Heart left ventricle (tissue), 16 donors: Measurements from ENCODE around the gene EARS2. TPM values are rescaled to one million over a fixed set of nuclear protein-coding genes. Genes with fewer than 3 reads are reported as not detected.

ENCODE experiments used
- ATAC-seq, 4 donors: fragments of 200-7000 bp; cut with Tn5 transposase; one replicate each; pipeline ENCODE4 v1.9.1; 2020 to 2022; ENCODE audit warnings: moderate library complexity in 4 of 4, mild to moderate bottlenecking in 3 of 4, moderate number of reproducible peaks in 1 of 4
- DNase-seq, 5 donors: peaks; one replicate each; pipeline ENCODE4 v3.0.0-alpha.2; 2020
- H3K27ac ChIP-seq, 12 donors: fragments of 200-600 bp; sonication (generic) in 4 of 12; one replicate each; pipeline versions ENCODE4 v1.5.0 to v1.8.0; 2016 to 2022; ENCODE audit warnings: mild to moderate bottlenecking in 2 of 12
- H3K27me3 ChIP-seq, 9 donors: fragments of 200-600 bp; sonication (generic) in 2 of 9; one replicate each; pipeline versions ENCODE4 v1.5.1 to v1.8.0; 2016 to 2022; ENCODE audit warnings: mild to moderate bottlenecking in 3 of 9
- H3K36me3 ChIP-seq, 9 donors: fragments of 200-600 bp; sonication (generic) in 2 of 9; one replicate each; pipeline versions ENCODE4 v1.5.0 to v1.8.0; 2018 to 2022; ENCODE audit warnings: mild to moderate bottlenecking in 2 of 9
- H3K4me1 ChIP-seq, 12 donors: fragments of 200-600 bp; sonication (generic) in 4 of 12; one replicate each; pipeline versions ENCODE4 v1.5.0 to v1.8.0; 2016 to 2022; ENCODE audit warnings: mild to moderate bottlenecking in 3 of 12
- H3K4me3 ChIP-seq, 12 donors: fragments of 200-600 bp; sonication (generic) in 4 of 12; one replicate each; pipeline versions ENCODE4 v1.5.0 to v1.8.0; 2017 to 2022; ENCODE audit warnings: mild to moderate bottlenecking in 9 of 12, moderate library complexity in 4 of 12
- H3K9me3 ChIP-seq, 12 donors: fragments of 200-600 bp; sonication (generic) in 4 of 12; one replicate each; pipeline versions ENCODE4 v1.5.0 to v1.8.0; 2016 to 2022; ENCODE audit warnings: mild to moderate bottlenecking in 1 of 12
- CTCF ChIP-seq, 12 donors: fragments of 200-600 bp; sonication (generic) in 4 of 12; IDR thresholded peaks; one replicate each; pipeline versions ENCODE4 v1.5.0 to v1.8.0; 2018 to 2022; ENCODE audit warnings: antibody characterized with exemption in 12 of 12, mild to moderate bottlenecking in 5 of 12
- POLR2A ChIP-seq, 2 donors: fragments of 450-650 bp; IDR thresholded peaks; one replicate each; pipeline ENCODE4 v1.6.1; 2017; ENCODE audit warnings: antibody characterized with exemption in 2 of 2, mild to moderate bottlenecking in 2 of 2, moderate library complexity in 2 of 2
- WGBS, 4 donors: extraction: QIAGEN DNeasy Blood & Tissue Kit in 2 of 4; methylation state at CpG; one replicate each; pipeline versions ENCODE4 v1.1.5 to v1.1.7; 2013 to 2018; 5-methylcytosine and 5-hydroxymethylcytosine counted together
- intact Hi-C, 10 donors: fragments of 100-400 bp; cut with DNase I; formaldehyde crosslinking; loops; one replicate each; pipeline versions ENCODE4 v1.11.1 to v1.14.2; 2022
- polyA plus RNA-seq, 2 donors: library from polyadenylated mRNA; stranded (reverse); fragments of 200-250 nt; gene quantifications; one replicate each; pipeline ENCODE4 v1.2.3, GENCODE V29; 2013
- total RNA-seq, 9 donors: library from RNA; depleted of rRNA in 2 of 9; stranded (reverse); fragments of >200 nt in 2 of 9; fragmentation: NEBNext Ultra II Directional in 3 of 9; extraction: Animal tissue kit (Norgen Biotek cat#: 25700) in 3 of 9; gene quantifications; one replicate each; pipeline versions ENCODE4 v1.1.0 to v1.2.4, GENCODE V29; 2016 to 2023
- donor health status: ischemic (EF 13 %, LVEDD 7.1; RV severe dilation, severe dysfunction).
- donor health status: healthy with polysubstance abuse.
- donor health status: DM: no; HTN: yes; CAD: no.
- donor health status: DM: no; HTN: no; CAD: no.
- donor health status: ischemic (EF 25% LVEDD 6.9; RV normal size, moderate dysfunction).
- donor health status: ischemic (EF 25% LVEDD 5.7; RV mildly dilated, moderate dysfunction).
- donor health status: healthy.
- donor health status: DM: yes; HTN: yes; CAD: no.
- donor health status: ischemic (EF 35%, LVEDD 5.7; RV mildly dilated, moderate dysfunction).
- donor health status: nonischemic (EF 11% LVEDD 7.7; RV severe dilation, severe dysfunction).
- donor health status: DM: yes; HTN: yes; CAD: no.
- donor health status: PGD.
- donor health status: ischemic (EF 29% LVEDD 5.4; RV normal size, mild dysfunction).
- donor health status: nonischemic (EF 23%, LVEDD 6.1; RV moderate dilation, normal function).

EARS2 gene
- total and polyA plus RNA-seq, 11 donors, result 12.2 to 37.0 (median 21.5) TPM

GRCh38 chr16:23534868-23535860, 22.0 kb downstream of the EARS2 start:
- no peaks in the 10 kb centered on the region for H3K4me1 ChIP-seq
- H3K36me3 ChIP-seq, result peaks cover 0 to 89% (median 74%) of the 10 kb centered on the region in 9 donors
- H3K9me3 ChIP-seq, result no peaks in the 10 kb centered on the region
- H3K27ac ChIP-seq, result no peak overlapping the region
- ATAC-seq (no peak), DNase-seq (no peak)
- 93 to 96% (median 95%) methylated on average over 15 to 19 of the region's 19 CpGs for WGBS, 4 donors
- TF ChIP-seq POLR2A (IDR thresholded peaks at IDR 0.05) (no peak), CTCF (IDR thresholded peaks at IDR 0.05) (no peak)
- intact Hi-C loops, result no loop called here
- H3K4me3 ChIP-seq, result no peak overlapping the region
- no peaks in the 10 kb centered on the region for H3K27me3 ChIP-seq

DNA sequence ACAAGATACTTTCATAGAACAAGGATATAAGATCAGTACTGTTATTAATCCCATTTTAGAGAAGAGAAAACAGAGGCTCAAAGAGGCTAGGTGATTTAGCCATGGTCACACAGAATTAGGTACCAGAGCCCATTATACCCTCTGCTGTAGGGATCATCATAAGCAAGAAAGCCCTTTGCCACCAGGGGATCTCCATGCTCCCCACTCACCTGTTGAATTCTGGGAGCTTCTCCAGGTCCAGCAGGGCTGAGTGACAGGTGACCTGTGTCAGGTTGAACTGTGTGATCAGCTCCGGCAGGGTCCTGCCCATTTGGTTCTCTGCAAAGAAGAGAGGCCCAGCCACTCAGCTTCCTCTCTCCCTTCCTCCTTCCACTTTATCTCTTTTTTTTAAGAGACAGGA, 24.7 kb downstream of the EARS2 start:
- H3K9me3 ChIP-seq, result no peaks in the 10 kb centered on the region
- WGBS, 4 donors, result 88 to 100% (median 100%) methylated on average over 1 of the region's 1 CpG
- H3K27me3 ChIP-seq, result no peaks in the 10 kb centered on the region
- ATAC-seq (no peak), DNase-seq (no peak)
- peaks cover 2 to 92% (median 82%) of the 10 kb centered on the region in 9 donors for H3K36me3 ChIP-seq
- TF ChIP-seq POLR2A (IDR thresholded peaks at IDR 0.05), result no peak
- TF ChIP-seq CTCF (IDR thresholded peaks at IDR 0.05), result no peak
- peaks cover 0 to 8% (median 0%) of the 10 kb centered on the region in 12 donors for H3K4me1 ChIP-seq
- no peak overlapping the region for H3K27ac ChIP-seq
- intact Hi-C loops, result no loop called here
- H3K4me3 ChIP-seq, result no peak overlapping the region

GRCh38 chr16:23530062-23530461, 27.1 kb downstream of the EARS2 start:
- intact Hi-C loops, result no loop called here
- TF ChIP-seq POLR2A (IDR thresholded peaks at IDR 0.05) (no peak), CTCF (IDR thresholded peaks at IDR 0.05) (no peak)
- 92 to 94% (median 92%) methylated on average over 5 of the region's 5 CpGs for WGBS, 4 donors

DNA sequence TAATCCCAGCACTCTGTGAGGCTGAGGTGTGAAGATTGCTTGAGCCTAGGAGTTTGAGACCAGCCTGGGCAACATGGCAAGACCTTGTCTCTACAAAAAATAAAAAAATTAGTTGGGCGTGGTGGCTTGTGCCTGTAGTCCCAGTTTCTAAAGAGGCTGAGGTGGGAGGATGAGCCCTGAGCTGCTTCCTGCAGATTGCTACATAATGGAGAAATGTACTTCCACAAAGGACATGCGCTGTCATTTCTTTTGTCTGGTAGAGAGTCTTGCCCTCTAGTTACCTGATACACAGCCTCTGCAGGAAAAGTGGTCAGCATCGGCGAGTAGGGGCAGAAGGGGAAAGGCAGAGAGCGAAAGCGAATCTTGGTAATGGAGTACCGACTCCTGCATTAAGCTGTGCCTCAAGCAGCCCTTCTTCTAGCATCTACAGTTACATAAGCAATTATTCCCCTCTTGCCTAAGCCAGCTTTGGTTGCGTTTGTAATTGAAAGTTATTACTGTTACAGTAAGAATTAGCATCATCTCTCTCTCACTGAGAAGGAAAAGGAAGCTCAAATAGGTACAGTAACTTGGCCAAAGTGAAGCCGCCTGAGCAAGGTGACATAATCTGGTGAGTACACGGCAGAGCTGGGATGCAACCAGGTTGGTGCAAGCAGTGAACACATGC, 28.4 kb downstream of the EARS2 start:
- no peaks in the 10 kb centered on the region for H3K9me3 ChIP-seq
- WGBS, 4 donors, result 88 to 96% (median 94%) methylated on average over 10 of the region's 10 CpGs
- H3K27me3 ChIP-seq, result no peaks in the 10 kb centered on the region
- no peak overlapping the region for H3K4me3 ChIP-seq
- DNase-seq (no peak), ATAC-seq (no peak)
- intact Hi-C loops, result no loop called here
- peaks cover 2 to 89% (median 76%) of the 10 kb centered on the region in 9 donors for H3K36me3 ChIP-seq
- peaks cover 0 to 8% (median 0%) of the 10 kb centered on the region in 12 donors for H3K4me1 ChIP-seq
- TF ChIP-seq POLR2A (IDR thresholded peaks at IDR 0.05), result no peak
- TF ChIP-seq CTCF (IDR thresholded peaks at IDR 0.05), result no peak
- H3K27ac ChIP-seq, result peak overlapping the region in 1 of 12 donors; percentile 30

More at GRCh38 chr16:23530062-23530461, 27.1 kb downstream of the EARS2 start:
- no peaks in the 10 kb centered on the region for H3K27me3 ChIP-seq
- H3K4me3 ChIP-seq, result no peak overlapping the region
- DNase-seq (no peak), ATAC-seq (no peak)
- peaks cover 2 to 89% (median 76%) of the 10 kb centered on the region in 9 donors for H3K36me3 ChIP-seq
- H3K9me3 ChIP-seq, result no peaks in the 10 kb centered on the region
- H3K27ac ChIP-seq, result no peak overlapping the region
- peaks cover 0 to 8% (median 0%) of the 10 kb centered on the region in 12 donors for H3K4me1 ChIP-seq
